GM18870 (cell line): Measurements from ENCODE around the gene JAG2.
"Not testable (repeated sequence)": the region's sequence is repeated elsewhere in the genome, so short reads cannot be mapped to it uniquely, and the experiment has no call there.

ENCODE experiments used
- ATAC-seq: cut with Tn5 transposase; IDR thresholded peaks from one replicate; pipeline ENCODE4 v1.9.1; 2021; ENCODE audit warnings: moderate library complexity; ENCODE audit not compliant: unreplicated experiment

The JAG2 gene

DNA sequence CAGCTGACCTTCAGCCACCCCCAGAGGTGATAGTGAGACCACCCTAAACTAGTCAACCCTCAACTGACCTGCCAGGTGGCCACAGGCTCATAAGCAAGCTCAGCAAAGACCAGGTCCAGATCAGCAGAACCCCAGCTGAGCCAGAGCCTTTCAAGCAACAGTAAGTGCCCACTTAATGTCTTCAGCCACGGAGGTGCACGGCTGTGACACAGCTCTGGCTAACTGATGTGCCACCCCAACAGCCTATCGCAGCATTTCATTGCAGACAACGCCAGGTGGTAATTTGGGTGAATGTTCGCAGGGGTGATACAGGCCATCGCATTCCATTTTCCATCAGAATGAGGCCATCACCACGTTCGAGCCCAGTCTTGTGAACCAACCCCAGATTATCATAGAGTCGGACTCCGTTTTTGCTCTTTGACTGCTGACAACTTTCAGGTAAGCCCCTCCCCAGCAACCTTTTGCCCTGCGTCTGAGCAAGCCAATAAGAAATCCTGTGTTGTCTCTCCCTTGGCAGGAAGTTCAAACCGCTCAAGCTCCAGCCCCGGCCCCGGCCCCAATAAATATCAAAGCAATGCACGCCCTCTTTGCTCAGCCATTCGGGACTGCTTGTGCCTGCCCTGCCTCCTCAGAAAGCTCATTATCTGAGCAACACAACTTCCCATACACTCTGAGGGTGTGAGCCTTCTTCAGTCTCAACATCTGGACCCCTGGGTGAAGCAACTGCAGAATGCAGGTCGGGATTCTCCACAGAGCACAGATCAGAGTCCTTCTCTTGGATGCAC lies 44.4 kb downstream of the JAG2 start:
- ATAC-seq: no peak

DNA sequence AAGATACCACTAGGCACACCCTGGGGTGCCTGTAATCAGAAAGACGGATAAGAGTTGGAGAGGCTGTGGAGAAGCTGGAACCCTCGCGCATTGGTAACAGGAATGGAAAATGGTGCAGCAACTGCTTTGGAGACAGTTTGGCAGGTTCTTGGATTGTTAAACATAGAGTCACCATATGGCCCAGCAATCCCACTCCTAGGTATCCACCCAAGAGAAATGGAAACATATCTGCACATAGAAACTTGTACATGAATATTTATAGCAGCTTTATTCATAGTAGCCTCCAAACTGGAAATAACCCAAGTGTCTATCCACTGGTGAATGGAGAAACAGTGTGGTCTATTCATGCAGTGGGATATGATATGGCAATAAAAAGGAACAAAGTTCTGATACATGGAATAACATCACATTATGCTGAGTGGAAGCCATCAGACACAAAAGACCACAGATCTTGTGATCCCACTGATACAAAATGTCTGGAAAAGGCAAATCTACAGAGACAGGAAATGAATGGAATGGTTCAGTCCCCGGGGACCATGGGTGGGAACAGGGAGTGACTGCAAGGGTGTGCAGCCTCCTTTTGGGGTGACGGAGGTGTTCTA lies 45.4 kb downstream of the JAG2 start:
- ATAC-seq: no peak

DNA sequence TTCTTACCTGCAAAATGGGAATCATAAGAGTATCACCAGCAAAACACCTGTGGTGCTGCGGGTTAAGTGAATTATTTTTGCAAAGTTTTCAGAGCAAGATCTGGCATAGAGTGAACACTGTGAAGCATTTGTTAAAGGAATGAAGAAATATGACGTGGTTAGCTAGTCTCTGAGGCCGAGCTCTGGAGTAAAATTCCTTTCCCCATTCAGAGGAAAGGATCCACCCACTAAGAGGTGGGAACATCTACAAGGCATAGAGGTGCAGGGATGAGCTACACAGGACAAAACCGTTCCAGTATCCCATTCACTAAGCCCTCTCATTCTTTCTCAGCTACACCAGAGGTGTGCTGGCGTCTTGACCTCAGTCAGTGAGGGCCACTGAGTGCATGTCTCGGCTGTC lies 48.5 kb downstream of the JAG2 start:
- ATAC-seq: no peak

DNA sequence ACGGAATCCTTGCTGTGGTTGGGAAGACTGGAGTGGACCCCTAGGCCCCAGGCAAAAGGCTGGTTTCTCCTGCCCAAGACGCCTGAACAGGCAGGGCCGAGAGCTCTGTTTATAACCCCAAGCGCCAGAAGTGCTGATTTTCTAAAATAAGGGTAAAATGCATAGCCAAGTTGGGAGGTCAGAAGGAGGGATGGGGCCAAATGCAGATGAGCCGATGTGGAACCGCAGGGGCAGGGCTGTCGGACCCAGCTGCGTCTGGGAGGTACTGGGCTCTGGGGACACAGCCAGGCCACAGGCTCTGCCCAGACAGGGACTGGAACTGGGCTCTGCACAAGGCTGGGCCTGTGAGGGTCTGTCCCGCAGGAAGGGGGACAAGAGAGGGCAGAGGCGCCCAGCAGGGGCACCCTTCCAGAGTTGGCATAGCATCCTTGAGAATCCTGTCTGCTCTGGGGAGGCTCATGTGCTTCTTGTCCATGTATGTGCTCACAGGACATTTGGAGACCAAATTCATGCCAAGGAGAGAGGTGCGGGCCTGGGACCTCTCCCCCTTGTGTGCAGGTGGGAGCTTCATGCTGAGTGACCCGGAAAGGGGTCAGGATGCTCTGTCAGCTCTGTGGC lies 49.1 kb downstream of the JAG2 start:
- no peak for ATAC-seq

DNA sequence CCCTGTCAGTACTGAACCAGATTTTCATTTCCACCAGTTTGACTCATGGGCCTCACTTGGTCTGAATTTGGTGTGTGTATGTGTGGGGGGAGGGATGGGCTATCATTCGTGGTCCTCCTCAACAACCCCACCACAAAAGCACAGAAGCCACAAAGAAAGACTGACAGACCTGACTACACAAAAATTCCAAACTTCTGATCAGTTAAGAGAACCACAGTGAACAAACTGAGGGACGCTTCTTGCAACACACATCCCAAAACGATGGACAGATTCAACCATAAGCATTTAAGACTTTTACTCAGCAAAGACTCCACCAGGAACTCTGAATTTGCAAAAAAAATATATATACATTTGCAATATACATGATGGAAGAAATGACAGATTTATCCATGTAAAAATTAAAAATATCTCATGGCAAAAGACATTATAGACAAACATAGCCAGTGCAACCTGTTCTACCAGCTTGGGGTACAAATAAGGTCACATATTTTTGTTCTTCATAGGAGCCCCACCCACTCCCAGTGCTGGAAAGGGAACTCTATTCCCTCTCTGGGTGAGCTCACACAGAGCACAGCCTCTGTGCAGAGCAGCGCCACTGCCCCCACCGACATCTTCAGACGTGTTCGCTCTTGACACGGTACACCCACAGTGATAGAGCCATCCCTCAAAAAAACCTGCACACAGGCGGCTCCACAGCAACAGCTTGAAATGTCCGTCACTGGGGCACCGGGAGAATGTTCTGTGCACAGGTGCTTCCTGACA lies 49.7 kb downstream of the JAG2 start:
- no peak for ATAC-seq

DNA sequence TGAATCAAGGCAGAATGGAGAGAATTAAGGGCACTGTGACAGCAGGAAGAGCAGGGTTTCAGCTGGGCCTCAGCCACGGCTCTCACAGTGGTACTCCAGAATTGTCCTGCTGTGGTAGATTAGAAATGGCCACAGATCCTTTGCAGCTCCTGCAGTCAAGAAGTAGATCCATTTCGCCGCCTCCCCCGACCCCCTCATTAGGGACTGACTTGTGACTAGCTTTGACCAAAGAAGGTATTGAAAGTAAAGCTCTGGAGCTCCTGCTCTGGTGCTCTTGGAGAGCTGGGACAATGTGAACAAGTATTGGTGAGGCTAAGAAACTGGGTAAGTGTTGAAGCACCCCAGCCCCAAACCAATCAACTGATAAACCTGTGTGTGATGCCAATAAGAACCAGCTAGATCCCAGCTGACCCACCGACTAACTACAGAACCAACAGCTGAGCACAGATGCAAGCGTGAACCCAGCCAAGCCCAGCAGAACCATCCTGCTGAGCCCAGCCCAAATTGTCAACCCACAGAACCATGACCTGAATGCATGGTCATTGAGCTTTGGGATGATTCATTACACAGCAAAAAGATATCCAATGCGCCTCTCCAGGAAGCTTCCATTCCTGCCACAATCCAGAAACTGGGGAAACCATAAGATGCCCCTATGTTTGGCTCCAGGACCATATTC lies 50.7 kb downstream of the JAG2 start:
- no peak for ATAC-seq

DNA sequence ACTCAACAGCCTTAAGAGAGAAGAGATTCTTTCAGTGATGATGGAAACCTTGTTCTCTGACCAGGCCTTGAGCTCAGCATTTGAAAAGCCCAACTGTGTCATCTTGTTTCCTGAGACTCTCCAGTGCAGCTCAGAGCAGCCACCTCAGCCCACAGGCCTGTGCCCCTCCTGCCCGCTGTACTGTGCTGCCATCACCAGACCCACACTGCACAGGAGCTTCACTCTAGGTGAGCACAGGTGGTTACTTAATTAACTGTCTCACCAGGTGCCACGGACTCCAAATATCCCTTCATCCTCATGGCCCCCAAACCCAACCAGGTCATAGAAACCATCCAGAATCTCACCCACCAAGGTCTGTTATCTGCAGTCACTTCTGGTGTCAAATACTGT lies 51.3 kb downstream of the JAG2 start:
- ATAC-seq: no peak

GRCh38 chr14:105116451-105117256 lies 51.9 kb downstream of the JAG2 start:
- no peak for ATAC-seq

GRCh38 chr14:105109243-105109642 lies 59.3 kb downstream of the JAG2 start:
- not testable (repeated sequence) for ATAC-seq

DNA sequence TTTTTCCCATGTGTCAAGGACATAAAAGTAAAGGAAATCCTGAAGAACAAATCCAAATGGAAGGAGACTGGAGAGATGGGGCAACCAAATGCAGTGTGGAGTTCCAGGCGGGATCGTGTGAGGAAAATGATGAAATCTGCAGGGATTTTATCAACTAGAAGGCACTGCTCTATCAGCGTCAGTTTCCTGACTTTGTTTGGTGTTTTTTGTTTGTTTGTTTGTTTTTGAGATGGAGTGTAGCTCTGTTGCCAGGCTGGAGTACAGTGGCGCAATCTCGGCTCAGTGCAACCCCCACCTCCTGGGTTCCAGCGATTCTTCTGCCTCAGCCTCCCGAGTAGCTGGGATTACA lies 60.1 kb downstream of the JAG2 start:
- no peak for ATAC-seq

DNA sequence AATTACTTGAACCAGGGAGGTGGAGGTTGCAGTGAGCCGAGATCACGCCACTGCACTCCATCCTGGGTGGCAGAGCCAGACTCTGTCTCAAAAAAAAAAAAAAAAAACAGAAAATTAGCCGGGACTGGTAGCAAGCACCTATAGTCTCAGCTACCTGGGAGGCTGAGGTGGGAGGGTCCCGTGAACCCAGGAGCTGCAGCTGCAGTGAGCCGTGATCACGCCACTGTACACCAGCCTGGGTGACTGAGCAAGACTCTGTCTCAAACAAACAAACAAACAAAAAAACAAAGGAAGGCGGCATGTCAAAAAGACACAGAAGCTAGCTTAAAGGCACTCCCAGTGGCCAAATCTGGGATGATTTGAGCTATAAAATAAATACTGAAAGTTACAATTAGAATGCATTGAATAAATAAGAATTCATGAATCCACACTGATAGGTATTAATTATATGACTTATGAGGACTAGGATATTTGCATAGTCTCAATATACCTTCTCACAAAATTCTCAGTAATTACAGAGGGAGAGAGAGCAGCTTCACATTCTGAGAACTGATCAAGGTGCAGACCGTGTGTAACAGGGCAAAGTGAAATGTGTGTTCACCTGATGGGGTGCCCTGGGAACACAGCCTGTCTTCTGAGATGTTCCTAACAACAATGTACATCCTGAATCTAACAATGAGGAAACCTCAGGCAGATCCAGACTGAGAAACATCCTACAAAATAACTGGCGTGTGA lies 60.6 kb downstream of the JAG2 start:
- ATAC-seq: no peak

- ATAC-seq: no peak
These were observed 61.2 kb downstream of the JAG2 start for GRCh38 chr14:105107351-105107750.

DNA sequence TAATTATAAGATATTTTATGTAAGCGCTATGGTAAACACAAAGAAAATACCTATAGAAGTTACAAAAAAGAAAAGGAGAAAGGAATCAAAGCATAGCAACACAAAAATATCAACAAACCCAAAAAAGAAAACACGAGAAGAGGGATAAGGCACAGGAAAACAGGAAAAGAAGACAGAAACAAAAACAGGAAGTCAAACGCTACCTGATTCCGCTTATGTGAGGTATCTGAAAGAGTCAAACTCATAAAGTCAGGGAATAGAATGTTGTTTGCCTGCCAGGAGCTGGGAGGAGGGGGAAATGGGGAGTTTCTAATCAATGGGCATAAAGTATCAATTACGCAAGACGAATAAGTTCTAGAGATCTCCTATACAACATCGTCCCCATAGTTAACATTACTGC lies 63.4 kb downstream of the JAG2 start:
- ATAC-seq: no peak

GRCh38 chr14:105102893-105103292 lies 65.7 kb downstream of the JAG2 start:
- no peak for ATAC-seq

- ATAC-seq: no peak
These were observed 66.2 kb downstream of the JAG2 start for GRCh38 chr14:105102361-105102870.

GRCh38 chr14:105100910-105101309 lies 67.7 kb downstream of the JAG2 start:
- no peak for ATAC-seq

GRCh38 chr14:105099778-105100177 lies 68.8 kb downstream of the JAG2 start:
- ATAC-seq: no peak

GRCh38 chr14:105098316-105098715 lies 70.3 kb downstream of the JAG2 start:
- no peak for ATAC-seq

DNA sequence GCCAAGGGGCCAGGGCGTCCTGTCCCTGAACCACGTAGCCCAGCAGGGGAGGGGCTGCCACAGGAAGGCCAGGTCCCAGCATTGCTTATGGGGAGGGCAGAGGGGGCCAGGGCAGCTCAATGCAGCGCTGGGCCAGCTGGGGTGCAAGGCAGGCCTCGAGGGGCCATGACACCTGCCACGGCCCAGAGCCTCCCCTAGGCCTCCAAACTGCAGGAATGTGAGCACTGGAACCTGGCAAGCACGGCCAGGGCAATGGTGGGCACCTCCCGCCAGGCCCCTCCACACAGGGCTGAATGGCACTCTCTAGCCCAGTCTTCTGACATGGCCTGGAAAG lies 70.8 kb downstream of the JAG2 start:
- no peak for ATAC-seq
